Measurements from ENCODE around the gene MINDY3. TPM values are rescaled to one million over a fixed set of nuclear protein-coding genes. Genes with fewer than 3 reads are reported as not detected.

MINDY3 gene
- total RNA-seq, 1 donor from 2014 or later, result 127 TPM

- no peak for DNase-seq
Measured at GRCh38 chr10:15805395-15806058, 54.8 kb downstream of the MINDY3 start.

- no peak for DNase-seq
Measured at GRCh38 chr10:15804109-15804508, 56.2 kb downstream of the MINDY3 start.

GRCh38 chr10:15802375-15802949, 57.8 kb downstream of the MINDY3 start:
- no peak for DNase-seq

- DNase-seq, result no peak
Measured at GRCh38 chr10:15801641-15802040, 58.7 kb downstream of the MINDY3 start.

- DNase-seq, result no peak
Measured at GRCh38 chr10:15801147-15801546, 59.2 kb downstream of the MINDY3 start.

- no peak for DNase-seq
Measured at GRCh38 chr10:15797346-15797745, 63.0 kb downstream of the MINDY3 start.

- DNase-seq, result no peak
Measured at GRCh38 chr10:15796762-15797161, 63.5 kb downstream of the MINDY3 start.

GRCh38 chr10:15796098-15796759, 64.1 kb downstream of the MINDY3 start:
- no peak for DNase-seq

- DNase-seq, result no peak
Measured at GRCh38 chr10:15795036-15795792, 65.1 kb downstream of the MINDY3 start.

- DNase-seq, result no peak
Measured at GRCh38 chr10:15794569-15794968, 65.7 kb downstream of the MINDY3 start.

- no peak for DNase-seq
Measured at GRCh38 chr10:15793664-15794063, 66.6 kb downstream of the MINDY3 start.

GRCh38 chr10:15792777-15793176, 67.5 kb downstream of the MINDY3 start:
- DNase-seq, result no peak

GRCh38 chr10:15791816-15792524, 68.3 kb downstream of the MINDY3 start:
- DNase-seq, result no peak

GRCh38 chr10:15789793-15790525, 70.3 kb downstream of the MINDY3 start:
- no peak for DNase-seq

- DNase-seq, result no peak
Measured at GRCh38 chr10:15787426-15787825, 72.9 kb downstream of the MINDY3 start.

GRCh38 chr10:15784662-15785300, 75.5 kb downstream of the MINDY3 start:
- DNase-seq, result no peak

- no peak for DNase-seq
Measured at GRCh38 chr10:15783941-15784636, 76.2 kb downstream of the MINDY3 start.

- DNase-seq, result no peak
Measured at GRCh38 chr10:15782851-15783250, 77.5 kb downstream of the MINDY3 start.

GRCh38 chr10:15781381-15781960, 78.8 kb downstream of the MINDY3 start:
- DNase-seq, result no peak

Data from occipital lobe (tissue), 2 donors.